ENCODE data around the gene ZXDC. TPM values are rescaled to one million over a fixed set of nuclear protein-coding genes. Genes with fewer than 3 reads are reported as not detected.
A peak's percentile ranks its signal among the peaks of the same experiment; 100 is the strongest.

The ZXDC gene
- polyA plus RNA-seq, 1 experiment, result 15.8 TPM

- DNase-seq (ENCODE audit: low read depth), result no peak
- ChIA-PET CTCF (no interaction called here), POLR2A (interaction anchor here (0.6 kb wide), 1 partner anchor 1122 kb away, joined by 4 read pairs; no protein-coding TSS in a partner anchor)
- TF ChIP-seq, protein P1, sequence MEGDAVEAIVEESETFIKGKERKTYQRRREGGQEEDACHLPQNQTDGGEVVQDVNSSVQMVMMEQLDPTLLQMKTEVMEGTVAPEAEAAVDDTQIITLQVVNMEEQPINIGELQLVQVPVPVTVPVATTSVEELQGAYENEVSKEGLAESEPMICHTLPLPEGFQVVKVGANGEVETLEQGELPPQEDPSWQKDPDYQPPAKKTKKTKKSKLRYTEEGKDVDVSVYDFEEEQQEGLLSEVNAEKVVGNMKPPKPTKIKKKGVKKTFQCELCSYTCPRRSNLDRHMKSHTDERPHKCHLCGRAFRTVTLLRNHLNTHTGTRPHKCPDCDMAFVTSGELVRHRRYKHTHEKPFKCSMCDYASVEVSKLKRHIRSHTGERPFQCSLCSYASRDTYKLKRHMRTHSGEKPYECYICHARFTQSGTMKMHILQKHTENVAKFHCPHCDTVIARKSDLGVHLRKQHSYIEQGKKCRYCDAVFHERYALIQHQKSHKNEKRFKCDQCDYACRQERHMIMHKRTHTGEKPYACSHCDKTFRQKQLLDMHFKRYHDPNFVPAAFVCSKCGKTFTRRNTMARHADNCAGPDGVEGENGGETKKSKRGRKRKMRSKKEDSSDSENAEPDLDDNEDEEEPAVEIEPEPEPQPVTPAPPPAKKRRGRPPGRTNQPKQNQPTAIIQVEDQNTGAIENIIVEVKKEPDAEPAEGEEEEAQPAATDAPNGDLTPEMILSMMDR (IDR thresholded peaks at IDR 0.05; ENCODE audit: insufficient read depth, low read depth, low read length), result no peak
- Histone ChIP-seq H3K27me3 (ENCODE audit: control insufficient read depth, insufficient read depth, low read length) (no peaks in the 10 kb centered on the region), H3K4me3 (ENCODE audit: low read depth, low read length) (peak overlapping the region; percentile 15; the same call in 1 of the 2 replicates), H3K36me3 (ENCODE audit: control insufficient read depth, insufficient read depth, low read length) (peaks cover 13% of the 10 kb centered on the region)
Observed at GRCh38 chr3:126473292-126474168, 2.2 kb downstream of the ZXDC start.

DNA sequence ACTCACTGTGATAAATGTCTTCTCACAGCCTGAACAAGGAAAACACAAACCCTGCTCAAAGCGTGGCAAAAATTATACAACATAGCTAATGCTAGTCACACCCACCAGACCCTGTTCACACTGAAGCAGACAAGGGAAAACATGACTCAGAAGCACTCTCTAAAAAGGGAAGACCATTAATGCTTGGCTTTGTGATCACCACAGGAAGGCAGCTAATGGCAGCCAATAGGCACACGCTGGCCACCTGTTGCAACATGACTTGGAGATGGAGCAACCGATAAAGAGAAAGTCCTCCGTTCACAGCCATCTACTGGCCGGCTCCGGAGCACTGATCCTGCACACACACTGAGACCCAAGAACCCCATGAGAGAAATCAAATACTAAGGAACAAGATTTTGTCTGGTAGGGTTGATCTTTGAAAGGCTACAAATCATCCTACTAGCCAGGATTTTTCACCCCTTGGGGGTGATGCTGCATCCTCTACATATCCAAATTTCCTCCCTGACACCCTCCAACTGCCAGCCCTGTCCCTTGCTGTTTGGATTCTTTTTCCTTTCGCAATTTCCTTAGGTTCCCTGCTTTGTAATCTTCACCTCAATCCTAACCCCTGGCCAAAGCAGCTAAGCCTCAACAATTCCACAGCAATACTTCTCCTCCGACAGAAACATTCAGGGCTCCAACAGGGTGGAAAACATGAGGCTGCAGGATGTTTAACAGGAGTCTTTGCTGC is 3.2 kb downstream of the ZXDC start:
- POLR2A ChIA-PET, result no interaction called here
- DNase-seq (ENCODE audit: low read depth), result peak; percentile 68

GRCh38 chr3:126469479-126469878 is 6.2 kb downstream of the ZXDC start:
- Histone ChIP-seq H3K27me3 (ENCODE audit: control insufficient read depth, insufficient read depth, low read length) (no peaks in the 10 kb centered on the region), H3K36me3 (ENCODE audit: control insufficient read depth, insufficient read depth, low read length) (peaks cover 43% of the 10 kb centered on the region), H3K4me3 (ENCODE audit: low read depth, low read length) (no peak overlapping the region)
- no peak for DNase-seq (ENCODE audit: low read depth)
- CTCF ChIA-PET, result no interaction called here
- TF ChIP-seq, protein P1 (IDR thresholded peaks at IDR 0.05; ENCODE audit: insufficient read depth, low read depth, low read length), result no peak
- POLR2A ChIA-PET, result no interaction called here

More for the DNA sequence above, 3.2 kb downstream of the ZXDC start:
- TF ChIP-seq, protein P1 (IDR thresholded peaks at IDR 0.05; ENCODE audit: insufficient read depth, low read depth, low read length), result peak; percentile 43; the same call in 1 of the 2 replicates
- Histone ChIP-seq H3K27me3 (ENCODE audit: control insufficient read depth, insufficient read depth, low read length) (no peaks in the 10 kb centered on the region), H3K4me3 (ENCODE audit: low read depth, low read length) (no peak overlapping the region; the same call in 1 of the 2 replicates), H3K36me3 (ENCODE audit: control insufficient read depth, insufficient read depth, low read length) (peaks cover 21% of the 10 kb centered on the region)
- CTCF ChIA-PET, result interaction anchor here (0.8 to 1.2 kb wide), 3 partner anchors 10 to 256 kb away, joined by 3 read pairs; no protein-coding TSS in a partner anchor

DNA sequence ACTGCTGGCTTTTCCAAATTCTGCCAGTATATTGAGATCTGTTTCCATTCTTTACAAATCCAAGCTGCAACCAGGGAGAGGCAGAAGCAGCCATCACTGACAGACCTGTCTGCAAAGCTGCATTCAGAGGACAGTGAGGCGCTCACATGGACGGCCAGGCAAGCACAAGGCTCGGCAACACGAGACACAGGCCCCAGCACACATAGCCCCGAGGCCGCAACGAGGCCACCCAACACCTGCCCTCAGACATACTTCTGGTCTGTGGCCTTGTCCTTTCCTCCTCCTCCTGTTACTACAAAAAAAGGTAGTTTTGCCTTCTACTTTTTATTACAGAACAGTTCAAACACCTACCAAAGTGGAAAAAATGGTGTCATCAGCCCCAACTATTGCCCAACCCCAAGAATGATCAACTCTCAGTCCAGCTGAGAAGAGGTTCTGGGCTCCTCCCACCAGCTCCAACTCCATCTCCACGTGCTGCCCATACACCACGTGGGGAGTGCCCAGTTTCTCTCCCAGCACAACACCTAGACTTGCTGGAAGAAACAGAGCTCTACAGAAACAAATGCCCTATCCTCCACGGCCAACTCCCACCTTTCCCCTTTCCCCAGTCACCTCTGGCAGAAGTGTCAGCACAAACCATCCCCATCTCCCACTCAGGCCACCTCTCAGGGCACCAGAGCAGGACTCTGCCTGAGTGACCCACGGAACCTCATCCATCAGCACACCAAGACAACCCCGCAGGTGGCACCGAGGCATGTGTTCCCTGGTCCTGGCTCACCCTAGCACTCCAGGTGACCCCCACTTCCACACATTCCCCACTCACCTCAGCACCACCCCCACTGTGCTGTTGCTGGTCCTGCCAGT is 7.4 kb downstream of the ZXDC start:
- H3K4me3 ChIP-seq (ENCODE audit: low read depth, low read length), result no peak overlapping the region
- H3K36me3 ChIP-seq (ENCODE audit: control insufficient read depth, insufficient read depth, low read length), result peaks cover 48% of the 10 kb centered on the region
- DNase-seq (ENCODE audit: low read depth), result no peak
- no peaks in the 10 kb centered on the region for H3K27me3 ChIP-seq (ENCODE audit: control insufficient read depth, insufficient read depth, low read length)
- TF ChIP-seq, protein P1 (IDR thresholded peaks at IDR 0.05; ENCODE audit: insufficient read depth, low read depth, low read length), result no peak
- ChIA-PET POLR2A (interaction anchor here (0.6 kb wide), 1 partner anchor 11 kb away, joined by 3 read pairs; no protein-coding TSS in a partner anchor), CTCF (no interaction called here)
